ENCODE data around the gene BANP.
"Not testable (repeated sequence)": the region's sequence is repeated elsewhere in the genome, so short reads cannot be mapped to it uniquely, and the experiment has no call there.

Gene BANP

DNA sequence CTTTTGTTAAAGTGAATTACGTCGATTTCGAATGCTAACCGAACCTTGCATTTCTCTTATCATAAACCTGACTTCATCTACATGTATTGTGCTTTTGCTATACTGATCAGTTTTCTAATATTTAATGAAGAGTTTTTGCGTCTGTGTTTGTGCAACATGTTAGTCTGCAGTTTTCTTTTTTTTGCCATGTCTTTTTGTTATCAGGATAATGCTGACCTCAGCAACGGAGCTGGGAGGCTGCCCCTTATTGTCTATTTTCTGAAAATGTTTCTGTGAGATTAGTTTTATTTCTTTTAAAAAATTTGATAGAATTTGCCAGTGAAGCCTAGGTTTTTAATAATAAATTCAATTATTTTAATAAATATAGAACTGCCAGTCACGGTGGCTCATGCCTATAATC is 40.9 kb downstream of the BANP start:
- not testable (repeated sequence) for H3K36me3 ChIP-seq (ENCODE audit: control insufficient read depth, insufficient read depth, low read length); H3K4me3 ChIP-seq (ENCODE audit: insufficient read depth, low read depth, low read length); H3K9me3 ChIP-seq (ENCODE audit: control insufficient read depth, low read length); H3K27ac ChIP-seq (ENCODE audit: insufficient read depth, low read depth, low read length, poor library complexity, severe bottlenecking); H3K27me3 ChIP-seq (ENCODE audit: control insufficient read depth, insufficient read depth, low read length, poor library complexity, severe bottlenecking); H3K4me1 ChIP-seq (ENCODE audit: control insufficient read depth, insufficient read depth, low read length)
- WGBS, 2 experiments = 97 to 100% methylated on average over 3 to 7 of the region's 7 CpGs

DNA sequence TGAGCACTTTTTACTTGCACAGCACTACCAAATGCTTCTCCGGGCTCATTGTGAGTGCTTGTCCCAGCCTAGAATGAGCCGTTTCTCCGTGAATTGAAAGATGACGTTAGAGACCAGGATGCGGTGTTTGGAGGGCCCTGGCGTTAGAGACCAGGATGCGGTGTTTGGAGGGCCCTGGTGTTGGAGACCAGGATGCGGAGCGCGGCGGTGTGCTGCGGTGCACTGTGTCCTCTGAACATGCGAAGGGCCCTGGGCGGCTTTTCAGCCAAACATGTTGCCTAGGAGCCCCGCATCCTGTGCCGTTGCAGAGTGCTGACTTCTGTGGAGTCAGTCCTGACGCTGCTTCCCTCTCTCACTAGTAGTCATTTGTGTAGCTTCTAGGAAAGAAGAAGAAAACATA is 42.7 kb downstream of the BANP start:
- Histone ChIP-seq H3K27me3 (ENCODE audit: control insufficient read depth, insufficient read depth, low read length, poor library complexity, severe bottlenecking) (no peaks in the 10 kb centered on the region), H3K4me1 (ENCODE audit: control insufficient read depth, insufficient read depth, low read length) (no peaks in the 10 kb centered on the region), H3K4me3 (ENCODE audit: insufficient read depth, low read depth, low read length) (no peak overlapping the region), H3K27ac (ENCODE audit: insufficient read depth, low read depth, low read length, poor library complexity, severe bottlenecking) (no peak overlapping the region), H3K36me3 (ENCODE audit: control insufficient read depth, insufficient read depth, low read length) (no peaks in the 10 kb centered on the region), H3K9me3 (ENCODE audit: control insufficient read depth, low read length) (no peaks in the 10 kb centered on the region)
- 96% methylated on average over 17 of the region's 17 CpGs for WGBS, 2 experiments

DNA sequence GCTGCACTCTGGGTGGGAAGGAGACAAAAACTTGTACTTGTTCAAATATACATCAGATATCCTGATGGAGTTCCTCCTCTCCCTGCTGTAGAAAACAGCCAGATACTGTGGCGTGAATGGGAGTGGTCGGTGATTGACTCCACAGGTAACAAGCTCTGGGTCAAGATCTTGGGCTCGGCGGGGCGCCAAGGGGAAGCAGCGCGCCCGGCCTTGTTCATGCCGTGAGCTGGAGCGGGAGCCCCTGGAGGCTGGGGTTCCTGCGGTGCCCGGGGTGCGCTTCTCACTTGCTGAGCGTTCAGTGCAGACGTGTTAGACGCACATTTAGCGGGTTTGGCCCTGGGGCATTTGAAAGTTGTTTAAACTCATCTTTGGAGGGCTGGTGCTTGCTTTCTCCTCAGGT is 44.4 kb downstream of the BANP start:
- Histone ChIP-seq H3K4me1 (ENCODE audit: control insufficient read depth, insufficient read depth, low read length) (no peaks in the 10 kb centered on the region), H3K27ac (ENCODE audit: insufficient read depth, low read depth, low read length, poor library complexity, severe bottlenecking) (no peak overlapping the region), H3K27me3 (ENCODE audit: control insufficient read depth, insufficient read depth, low read length, poor library complexity, severe bottlenecking) (no peaks in the 10 kb centered on the region), H3K9me3 (ENCODE audit: control insufficient read depth, low read length) (no peaks in the 10 kb centered on the region), H3K4me3 (ENCODE audit: insufficient read depth, low read depth, low read length) (no peak overlapping the region), H3K36me3 (ENCODE audit: control insufficient read depth, insufficient read depth, low read length) (no peaks in the 10 kb centered on the region)
- 91 to 92% methylated on average over 17 of the region's 17 CpGs for WGBS, 2 experiments

DNA sequence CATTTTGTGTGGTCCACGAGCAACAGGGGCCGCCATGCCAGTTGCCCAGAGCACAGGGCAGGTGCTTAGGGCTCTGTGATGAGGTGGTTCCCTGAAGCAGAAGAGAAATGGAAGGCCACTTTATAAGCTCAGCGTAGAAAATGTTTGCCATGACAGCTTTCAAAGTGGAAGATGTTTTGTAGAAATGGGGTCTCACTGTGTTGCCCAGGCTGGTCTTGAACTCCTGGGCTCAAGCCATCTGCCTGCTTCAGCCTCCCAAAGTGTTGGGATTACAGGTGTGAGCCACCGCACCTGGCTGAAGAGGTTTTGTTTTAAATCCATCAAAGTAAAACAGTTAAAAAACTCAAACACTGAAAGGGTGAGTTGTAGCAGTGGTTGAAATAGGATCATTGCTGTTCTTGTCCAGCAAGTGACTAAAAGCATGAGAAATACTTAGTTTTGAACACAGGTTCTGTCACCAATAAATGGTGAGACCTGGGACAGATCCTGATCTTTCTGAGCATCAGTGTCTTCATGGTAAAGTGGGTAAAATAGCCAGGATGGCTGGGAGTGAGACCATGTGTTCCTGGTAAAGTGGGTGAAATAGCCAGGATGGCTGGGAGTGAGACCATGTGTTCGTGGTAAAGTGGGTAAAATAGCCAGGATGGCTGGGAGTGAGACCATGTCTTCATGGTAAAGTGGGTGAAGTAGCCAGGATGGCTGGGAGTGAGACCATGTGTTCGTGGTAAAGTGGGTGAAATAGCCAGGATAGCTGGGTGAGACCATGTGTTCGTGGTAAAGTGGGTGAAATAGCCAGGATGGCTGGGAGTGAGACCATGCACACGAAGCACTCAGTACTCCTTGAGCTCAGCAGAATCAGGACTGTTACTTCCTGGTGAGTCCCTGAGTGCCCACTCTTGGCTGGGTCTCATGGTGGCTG is 46.0 kb downstream of the BANP start:
- Histone ChIP-seq H3K36me3 (ENCODE audit: control insufficient read depth, insufficient read depth, low read length) (no peaks in the 10 kb centered on the region), H3K27me3 (ENCODE audit: control insufficient read depth, insufficient read depth, low read length, poor library complexity, severe bottlenecking) (no peaks in the 10 kb centered on the region), H3K9me3 (ENCODE audit: control insufficient read depth, low read length) (no peaks in the 10 kb centered on the region), H3K27ac (ENCODE audit: insufficient read depth, low read depth, low read length, poor library complexity, severe bottlenecking) (no peak overlapping the region), H3K4me3 (ENCODE audit: insufficient read depth, low read depth, low read length) (no peak overlapping the region), H3K4me1 (ENCODE audit: control insufficient read depth, insufficient read depth, low read length) (no peaks in the 10 kb centered on the region)
- WGBS, 2 experiments = 91 to 93% methylated on average over 8 of the region's 8 CpGs

DNA sequence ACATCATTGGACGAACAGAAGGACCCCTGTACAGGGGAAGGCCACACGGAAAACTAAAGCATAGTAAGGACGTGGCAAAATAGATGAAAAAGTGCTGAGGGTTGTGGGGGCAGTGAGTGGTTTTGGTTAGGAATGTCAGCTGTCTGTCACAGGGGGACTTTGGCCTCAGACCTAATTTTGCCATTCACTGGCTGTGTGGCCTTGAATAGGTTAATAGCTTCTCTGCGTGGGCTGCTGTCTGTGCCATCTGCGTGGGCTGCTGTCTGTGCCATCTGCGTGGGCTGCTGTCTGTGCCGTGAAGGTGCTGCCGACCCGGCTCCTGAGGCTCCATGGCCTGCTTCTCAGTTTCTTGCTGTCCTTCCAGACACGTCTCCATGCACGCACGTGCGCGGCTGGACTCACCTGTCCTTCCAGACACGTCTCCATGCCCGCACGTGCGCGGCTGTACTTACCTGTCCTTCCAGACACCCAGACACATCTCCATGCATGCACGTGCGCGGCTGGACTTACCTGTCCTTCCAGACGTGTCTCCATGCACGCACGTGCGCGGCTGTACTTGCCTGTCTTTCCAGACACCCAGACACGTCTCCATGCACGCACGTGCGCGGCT is 47.1 kb downstream of the BANP start:
- not testable (repeated sequence) for H3K36me3 ChIP-seq (ENCODE audit: control insufficient read depth, insufficient read depth, low read length); H3K9me3 ChIP-seq (ENCODE audit: control insufficient read depth, low read length); H3K4me1 ChIP-seq (ENCODE audit: control insufficient read depth, insufficient read depth, low read length); H3K4me3 ChIP-seq (ENCODE audit: insufficient read depth, low read depth, low read length); H3K27ac ChIP-seq (ENCODE audit: insufficient read depth, low read depth, low read length, poor library complexity, severe bottlenecking); H3K27me3 ChIP-seq (ENCODE audit: control insufficient read depth, insufficient read depth, low read length, poor library complexity, severe bottlenecking)
- 94 to 97% methylated on average over 32 of the region's 32 CpGs for WGBS, 2 experiments

DNA sequence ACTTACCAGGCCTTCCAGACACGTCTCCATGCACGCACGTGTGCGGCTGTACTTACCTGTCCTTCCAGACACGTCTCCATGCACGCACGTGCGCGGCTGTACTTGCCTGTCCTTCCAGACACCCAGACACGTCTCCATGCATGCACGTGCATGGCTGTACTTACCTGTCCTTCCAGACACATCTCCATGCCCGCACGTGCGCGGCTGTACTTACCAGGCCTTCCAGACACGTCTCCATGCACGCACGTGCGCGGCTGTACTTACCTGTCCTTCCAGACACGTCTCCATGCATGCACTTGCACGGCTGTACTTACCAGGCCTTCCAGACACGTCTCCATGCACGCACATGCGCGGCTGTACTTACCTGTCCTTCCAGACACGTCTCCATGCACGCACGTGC is 47.8 kb downstream of the BANP start:
- not testable (repeated sequence) for H3K36me3 ChIP-seq (ENCODE audit: control insufficient read depth, insufficient read depth, low read length); H3K27me3 ChIP-seq (ENCODE audit: control insufficient read depth, insufficient read depth, low read length, poor library complexity, severe bottlenecking); H3K4me3 ChIP-seq (ENCODE audit: insufficient read depth, low read depth, low read length); H3K27ac ChIP-seq (ENCODE audit: insufficient read depth, low read depth, low read length, poor library complexity, severe bottlenecking); H3K4me1 ChIP-seq (ENCODE audit: control insufficient read depth, insufficient read depth, low read length); H3K9me3 ChIP-seq (ENCODE audit: control insufficient read depth, low read length)
- 92 to 95% methylated on average over 27 to 29 of the region's 29 CpGs for WGBS, 2 experiments

DNA sequence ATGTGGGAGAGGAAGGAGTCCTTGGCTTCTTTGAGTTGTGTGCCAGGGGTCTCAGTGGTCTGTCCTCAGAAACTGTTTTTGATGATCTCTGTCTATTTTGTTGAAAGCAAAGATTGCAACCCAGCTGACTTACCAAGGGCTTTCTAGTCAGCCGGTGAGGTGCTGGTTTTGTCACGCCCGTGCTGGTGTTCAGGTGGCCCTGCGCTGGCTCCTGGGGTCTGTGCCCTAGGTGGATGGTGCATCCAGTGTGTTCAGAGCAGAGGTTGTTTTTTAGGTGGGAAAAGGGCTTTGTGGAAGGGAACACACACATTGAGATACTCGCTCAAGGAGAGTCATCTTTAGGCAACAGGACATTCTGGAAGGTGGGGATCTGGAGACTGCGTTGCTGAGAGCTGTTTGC is 51.0 kb downstream of the BANP start:
- Histone ChIP-seq H3K4me1 (ENCODE audit: control insufficient read depth, insufficient read depth, low read length) (no peaks in the 10 kb centered on the region), H3K27me3 (ENCODE audit: control insufficient read depth, insufficient read depth, low read length, poor library complexity, severe bottlenecking) (no peaks in the 10 kb centered on the region), H3K9me3 (ENCODE audit: control insufficient read depth, low read length) (no peaks in the 10 kb centered on the region), H3K27ac (ENCODE audit: insufficient read depth, low read depth, low read length, poor library complexity, severe bottlenecking) (no peak overlapping the region), H3K36me3 (ENCODE audit: control insufficient read depth, insufficient read depth, low read length) (peaks cover 4% of the 10 kb centered on the region), H3K4me3 (ENCODE audit: insufficient read depth, low read depth, low read length) (no peak overlapping the region)
- 97 to 98% methylated on average over 6 of the region's 6 CpGs for WGBS, 2 experiments

DNA sequence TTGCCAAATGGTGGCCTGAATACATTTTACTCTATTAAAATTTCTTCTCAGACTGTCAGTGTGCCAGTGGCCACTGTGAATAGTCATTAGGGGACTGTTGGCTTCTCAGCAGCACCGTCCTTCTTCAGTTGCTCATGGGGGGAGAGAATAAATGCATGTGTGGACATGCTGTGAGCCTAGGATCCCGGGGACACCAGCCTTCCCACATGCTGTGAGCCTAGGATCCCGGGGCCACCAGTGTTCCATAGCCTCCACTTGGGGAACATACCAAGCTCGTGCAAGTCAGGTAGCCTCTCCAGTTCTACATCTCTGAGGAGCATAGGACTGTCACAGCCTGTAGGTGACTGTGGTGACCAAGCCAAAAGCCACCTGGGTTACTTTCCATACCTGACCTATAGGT is 51.5 kb downstream of the BANP start:
- Histone ChIP-seq H3K36me3 (ENCODE audit: control insufficient read depth, insufficient read depth, low read length) (peaks cover 7% of the 10 kb centered on the region), H3K9me3 (ENCODE audit: control insufficient read depth, low read length) (no peaks in the 10 kb centered on the region), H3K4me1 (ENCODE audit: control insufficient read depth, insufficient read depth, low read length) (no peaks in the 10 kb centered on the region), H3K27me3 (ENCODE audit: control insufficient read depth, insufficient read depth, low read length, poor library complexity, severe bottlenecking) (no peaks in the 10 kb centered on the region), H3K4me3 (ENCODE audit: insufficient read depth, low read depth, low read length) (no peak overlapping the region), H3K27ac (ENCODE audit: insufficient read depth, low read depth, low read length, poor library complexity, severe bottlenecking) (no peak overlapping the region)
- WGBS, 2 experiments = 90 to 91% methylated on average over 4 of the region's 4 CpGs

DNA sequence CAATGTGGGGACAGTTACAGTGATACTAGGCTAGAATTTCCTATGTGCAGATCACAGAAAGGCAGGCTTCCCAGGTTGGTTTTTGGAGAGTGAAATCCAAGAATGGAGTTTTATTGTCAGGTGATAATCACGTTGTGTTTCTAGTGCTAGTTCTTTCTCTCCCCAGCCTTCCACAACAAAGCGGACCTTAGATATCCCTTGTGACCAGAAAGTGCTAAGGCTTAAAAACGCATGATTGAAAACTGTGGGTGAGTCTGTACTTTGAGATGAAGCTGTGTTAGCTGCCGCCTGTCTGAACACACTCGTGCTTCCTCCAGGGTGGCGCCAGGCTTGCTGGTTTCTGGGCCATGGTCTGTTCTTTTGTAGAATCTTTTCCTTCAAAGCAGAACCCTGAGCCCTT is 52.1 kb downstream of the BANP start:
- Histone ChIP-seq H3K36me3 (ENCODE audit: control insufficient read depth, insufficient read depth, low read length) (peaks cover 9% of the 10 kb centered on the region), H3K27me3 (ENCODE audit: control insufficient read depth, insufficient read depth, low read length, poor library complexity, severe bottlenecking) (no peaks in the 10 kb centered on the region), H3K4me3 (ENCODE audit: insufficient read depth, low read depth, low read length) (no peak overlapping the region), H3K9me3 (ENCODE audit: control insufficient read depth, low read length) (no peaks in the 10 kb centered on the region), H3K4me1 (ENCODE audit: control insufficient read depth, insufficient read depth, low read length) (no peaks in the 10 kb centered on the region), H3K27ac (ENCODE audit: insufficient read depth, low read depth, low read length, poor library complexity, severe bottlenecking) (no peak overlapping the region)
- WGBS, 2 experiments = 93 to 97% methylated on average over 6 of the region's 6 CpGs

DNA sequence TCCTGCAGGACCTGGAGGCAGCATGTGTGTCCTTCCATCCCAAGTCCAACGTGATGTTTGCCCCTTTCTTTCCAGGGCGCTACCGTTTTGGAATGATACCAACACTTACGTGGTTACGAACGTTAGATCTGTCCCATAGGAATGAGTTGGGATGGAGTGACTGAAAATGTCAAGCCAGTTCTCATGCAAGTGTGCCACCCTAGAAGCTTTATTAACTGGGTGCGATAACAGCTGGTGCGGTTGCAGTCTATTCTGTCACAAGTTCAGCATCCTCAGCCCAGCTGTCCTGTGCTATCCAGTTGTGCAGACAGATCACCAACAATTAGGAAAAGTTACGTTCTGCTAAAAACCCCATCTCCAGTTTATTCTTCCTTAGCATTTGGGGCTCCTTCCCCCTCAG is 52.5 kb downstream of the BANP start:
- Histone ChIP-seq H3K27ac (ENCODE audit: insufficient read depth, low read depth, low read length, poor library complexity, severe bottlenecking) (no peak overlapping the region), H3K4me3 (ENCODE audit: insufficient read depth, low read depth, low read length) (no peak overlapping the region), H3K36me3 (ENCODE audit: control insufficient read depth, insufficient read depth, low read length) (peaks cover 9% of the 10 kb centered on the region), H3K27me3 (ENCODE audit: control insufficient read depth, insufficient read depth, low read length, poor library complexity, severe bottlenecking) (no peaks in the 10 kb centered on the region), H3K9me3 (ENCODE audit: control insufficient read depth, low read length) (no peaks in the 10 kb centered on the region), H3K4me1 (ENCODE audit: control insufficient read depth, insufficient read depth, low read length) (no peaks in the 10 kb centered on the region)
- 95 to 97% methylated on average over 9 of the region's 9 CpGs for WGBS, 2 experiments
